A549 (cell line): ENCODE results near the gene MYO1D. TPM values are rescaled to one million over a fixed set of nuclear protein-coding genes. Genes with fewer than 3 reads are reported as not detected.
A peak's percentile ranks its signal among the peaks of the same experiment; 100 is the strongest.

Source experiments
- ATAC-seq, 2 experiments: fragments of 200-7000 bp in 1 of 2; fragments of >200 bp in 1 of 2; cut with Nextera tagmentation in 1 of 2; cut with Tn5 transposase in 1 of 2; 3 replicates each; pipeline versions ENCODE4 v1.8.0 to v1.9.1; 2018 to 2020; ENCODE audit warnings: mild to moderate bottlenecking in 1 of 2, moderate library complexity in 1 of 2
- CTCF ChIA-PET: fragments of 300-600 bp; sonication (Branson Sonifier 250); formaldehyde crosslinking; extraction: SDS; loops from one replicate; lab custom pipeline; 2021; ENCODE audit warnings: antibody characterized with exemption, inconsistent platforms; lab: Yijun Ruan, JAX
- POLR2A ChIA-PET: fragments of 350-600 bp; formaldehyde crosslinking; extraction: SDS; loops from one replicate; lab custom pipeline; 2021; ENCODE audit warnings: antibody characterized with exemption, inconsistent platforms; lab: Yijun Ruan, JAX
- DNase-seq, 2 experiments: peaks; one replicate each; pipeline versions ENCODE4 v3.0.0 to v3.0.0-alpha.2; 2011 to 2016; ENCODE audit warnings: low read depth in 1 of 2, low spot score in 1 of 2
- FAIRE-seq: peaks from 2 replicates; lab custom pipeline; 2011; peaks lifted over from hg19 to GRCh38; lab: Jason Lieb, UNC
- H3K27ac ChIP-seq, 2 experiments: fragments of >200 bp; sonication (Bioruptor Twin); formaldehyde crosslinking; 3 replicates each; pipeline ENCODE4 v1.5.1; 2016 to 2017
- H3K4me1 ChIP-seq: fragments of >200 bp; sonication (Bioruptor Twin); formaldehyde crosslinking; 3 replicates; pipeline ENCODE4 v1.6.1; 2016
- H3K4me2 ChIP-seq: fragments of >200 bp; sonication (Bioruptor Twin); formaldehyde crosslinking; 3 replicates; pipeline ENCODE4 v1.6.1; 2016
- H3K4me3 ChIP-seq: fragments of >200 bp; sonication (Bioruptor Twin); formaldehyde crosslinking; 3 replicates; pipeline ENCODE4 v1.5.1; 2016
- H3K9me3 ChIP-seq: fragments of >200 bp; sonication (Bioruptor Twin); formaldehyde crosslinking; 3 replicates; pipeline ENCODE4 v1.6.1; 2016
- BHLHE40 ChIP-seq: IDR thresholded peaks from 2 replicates; pipeline ENCODE4 v1.6.1; 2012; ENCODE audit warnings: low read depth, low read length, inconsistent platforms
- CBX2 ChIP-seq: fragments of 200-600 bp; sonication (generic); IDR thresholded peaks from 2 replicates; pipeline ENCODE4 v1.6.1; 2016; ENCODE audit warnings: low read depth, mild to moderate bottlenecking, borderline replicate concordance
- EP300 ChIP-seq, 2 experiments: fragments of >200 bp; sonication (Bioruptor Twin); formaldehyde crosslinking; IDR thresholded peaks; 2 replicates in 1 of 2; 3 replicates in 1 of 2; pipeline ENCODE4 v1.6.1; 2016 to 2017
- ESRRA ChIP-seq: fragments of 150-350 bp; IDR thresholded peaks from 2 replicates; pipeline ENCODE4 v1.6.1; 2014; ENCODE audit warnings: mild to moderate bottlenecking, low read length, borderline replicate concordance
- FOSB ChIP-seq: fragments of 250-450 bp; sonication (Bioruptor Pico); IDR thresholded peaks from 2 replicates; pipeline ENCODE4 v1.5.0; 2020; ENCODE audit warnings: mild to moderate bottlenecking, moderate library complexity
- HDAC2 ChIP-seq: fragments of 200-600 bp; sonication (generic); IDR thresholded peaks from 2 replicates; pipeline ENCODE4 v1.6.1; 2016
- HEYL ChIP-seq: fragments of 250-450 bp; sonication (Bioruptor Pico); IDR thresholded peaks from 2 replicates; pipeline ENCODE4 v1.8.0; 2021; ENCODE audit warnings: mild to moderate bottlenecking, moderate library complexity
- HMGXB4 ChIP-seq: fragments of 250-450 bp; sonication (Bioruptor Pico); IDR thresholded peaks from 2 replicates; pipeline ENCODE4 v1.5.0; 2021; ENCODE audit warnings: mild to moderate bottlenecking, moderate library complexity, borderline replicate concordance
- HOXA7 ChIP-seq: fragments of 250-450 bp; sonication (Bioruptor Pico); IDR thresholded peaks from 2 replicates; pipeline ENCODE4 v1.5.0; 2020; ENCODE audit warnings: mild to moderate bottlenecking, moderate library complexity
- JUNB ChIP-seq: fragments of >200 bp; sonication (Bioruptor Twin); formaldehyde crosslinking; IDR thresholded peaks from 2 replicates; pipeline ENCODE4 v1.6.1; 2016
- MAZ ChIP-seq: fragments of 150-350 bp; IDR thresholded peaks from 2 replicates; pipeline ENCODE4 v1.6.1; 2014; ENCODE audit warnings: antibody characterized with exemption, low read depth, low read length, borderline replicate concordance
- NFE2L2 ChIP-seq: fragments of 150-350 bp; conservative IDR thresholded peaks from 2 replicates; pipeline ENCODE4 v1.6.1; 2014; ENCODE audit warnings: low read length
- POLR2AphosphoS2 ChIP-seq: conservative IDR thresholded peaks from 2 replicates; pipeline ENCODE4 v1.6.1; 2012; ENCODE audit warnings: low read length, improper control_type of control experiment, inconsistent platforms
- RAD21 ChIP-seq, 2 experiments: fragments of >200 bp in 1 of 2; sonication (Bioruptor Twin) in 1 of 2; formaldehyde crosslinking in 1 of 2; IDR thresholded peaks in 1 of 2; conservative IDR thresholded peaks in 1 of 2; 2 replicates in 1 of 2; 3 replicates in 1 of 2; pipeline ENCODE4 v1.6.1; 2012 to 2018; ENCODE audit warnings: inconsistent platforms in 1 of 2
- WGBS: methylation state at CpG from one replicate; pipeline ENCODE4 v1.1.6; 2017; ENCODE audit errors: missing lambda C conversion rate; 5-methylcytosine and 5-hydroxymethylcytosine counted together
- polyA plus RNA-seq, 4 experiments: library from polyadenylated mRNA; depleted of rRNA in 3 of 4; stranded (reverse); fragments of >200 nt; fragmentation: RNase III in 1 of 4; extraction: RNeasy Plus Mini Kit Qiagen cat#74134 plus additional on column Dnase treatment in 1 of 4; gene quantifications; 2 replicates in 3 of 4; 3 replicates in 1 of 4; pipeline ENCODE4 v1.2.3, GENCODE V29; 2011 to 2017
- TF ChIP-seq, protein P1 (sequence below): fragments of 200-600 bp; sonication (generic); IDR thresholded peaks from 2 replicates; pipeline ENCODE4 v1.6.1; 2016; ENCODE audit warnings: antibody characterized with exemption, mild to moderate bottlenecking, moderate library complexity
- TF ChIP-seq, protein P2 (sequence below): fragments of 250-450 bp; sonication (Bioruptor Pico); IDR thresholded peaks from 2 replicates; pipeline ENCODE4 v1.5.0; 2020; ENCODE audit warnings: low read depth, mild to moderate bottlenecking, moderate library complexity

Gene MYO1D
- polyA plus RNA-seq, 2 of the 4 experiments (the other 2 are of a cell fraction), result 2.8 to 4.2 TPM

DNA sequence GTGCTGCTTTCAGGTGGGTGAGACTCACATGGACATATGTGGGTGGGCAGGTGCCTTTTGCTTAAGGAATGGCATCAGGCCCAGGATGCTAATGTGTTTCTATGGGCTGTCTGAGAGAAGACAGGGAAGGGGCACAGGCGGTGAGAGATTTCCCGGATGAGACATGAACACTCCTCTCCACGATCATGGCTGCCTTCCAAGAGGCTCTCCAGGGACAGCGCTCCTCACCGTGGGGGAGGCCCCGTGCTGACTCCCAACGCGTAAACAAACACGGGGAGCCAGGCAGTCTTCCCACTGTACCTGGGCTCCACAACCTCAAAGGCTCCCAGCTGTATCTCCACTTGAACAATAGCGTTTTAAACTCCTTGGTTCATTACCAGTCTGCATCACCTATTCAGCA is 347.3 kb downstream of the MYO1D start:
- POLR2A ChIA-PET, result no interaction called here
- TF ChIP-seq, protein P1, sequence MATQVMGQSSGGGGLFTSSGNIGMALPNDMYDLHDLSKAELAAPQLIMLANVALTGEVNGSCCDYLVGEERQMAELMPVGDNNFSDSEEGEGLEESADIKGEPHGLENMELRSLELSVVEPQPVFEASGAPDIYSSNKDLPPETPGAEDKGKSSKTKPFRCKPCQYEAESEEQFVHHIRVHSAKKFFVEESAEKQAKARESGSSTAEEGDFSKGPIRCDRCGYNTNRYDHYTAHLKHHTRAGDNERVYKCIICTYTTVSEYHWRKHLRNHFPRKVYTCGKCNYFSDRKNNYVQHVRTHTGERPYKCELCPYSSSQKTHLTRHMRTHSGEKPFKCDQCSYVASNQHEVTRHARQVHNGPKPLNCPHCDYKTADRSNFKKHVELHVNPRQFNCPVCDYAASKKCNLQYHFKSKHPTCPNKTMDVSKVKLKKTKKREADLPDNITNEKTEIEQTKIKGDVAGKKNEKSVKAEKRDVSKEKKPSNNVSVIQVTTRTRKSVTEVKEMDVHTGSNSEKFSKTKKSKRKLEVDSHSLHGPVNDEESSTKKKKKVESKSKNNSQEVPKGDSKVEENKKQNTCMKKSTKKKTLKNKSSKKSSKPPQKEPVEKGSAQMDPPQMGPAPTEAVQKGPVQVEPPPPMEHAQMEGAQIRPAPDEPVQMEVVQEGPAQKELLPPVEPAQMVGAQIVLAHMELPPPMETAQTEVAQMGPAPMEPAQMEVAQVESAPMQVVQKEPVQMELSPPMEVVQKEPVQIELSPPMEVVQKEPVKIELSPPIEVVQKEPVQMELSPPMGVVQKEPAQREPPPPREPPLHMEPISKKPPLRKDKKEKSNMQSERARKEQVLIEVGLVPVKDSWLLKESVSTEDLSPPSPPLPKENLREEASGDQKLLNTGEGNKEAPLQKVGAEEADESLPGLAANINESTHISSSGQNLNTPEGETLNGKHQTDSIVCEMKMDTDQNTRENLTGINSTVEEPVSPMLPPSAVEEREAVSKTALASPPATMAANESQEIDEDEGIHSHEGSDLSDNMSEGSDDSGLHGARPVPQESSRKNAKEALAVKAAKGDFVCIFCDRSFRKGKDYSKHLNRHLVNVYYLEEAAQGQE, result no peak
- TF ChIP-seq CBX2, result no peak
- no peak for TF ChIP-seq HEYL (CRISPR knock-in tag)
- no peak for TF ChIP-seq HMGXB4 (CRISPR knock-in tag)
- TF ChIP-seq FOSB (CRISPR knock-in tag), result no peak
- TF ChIP-seq RAD21 (conservative IDR thresholded peaks at IDR 0.05 in 1 of 2, IDR thresholded peaks at IDR 0.05 in 1 of 2), result no peak
- no peak for TF ChIP-seq POLR2AphosphoS2
- no peak for TF ChIP-seq HDAC2
- no peak for TF ChIP-seq BHLHE40
- TF ChIP-seq JUNB, result no peak
- TF ChIP-seq EP300 (IDR thresholded peaks at IDR 0.05), result no peak
- CTCF ChIA-PET, result interaction anchor here (0.5 to 0.6 kb wide), 2 partner anchors 68 to 632 kb away, joined by 3 to 4 read pairs; no protein-coding TSS in a partner anchor
- ATAC-seq (peak in 1 of 2 experiments; percentile 16; a peak in 1 of 6 replicates), DNase-seq (no peak), FAIRE-seq (no peak)
- Histone ChIP-seq H3K4me1 (no peaks in the 10 kb centered on the region), H3K4me3 (no peak overlapping the region), H3K4me2 (no peak overlapping the region), H3K27ac (no peak overlapping the region), H3K9me3 (no peaks in the 10 kb centered on the region)
- WGBS, result 58% methylated on average over 10 of the region's 10 CpGs

DNA sequence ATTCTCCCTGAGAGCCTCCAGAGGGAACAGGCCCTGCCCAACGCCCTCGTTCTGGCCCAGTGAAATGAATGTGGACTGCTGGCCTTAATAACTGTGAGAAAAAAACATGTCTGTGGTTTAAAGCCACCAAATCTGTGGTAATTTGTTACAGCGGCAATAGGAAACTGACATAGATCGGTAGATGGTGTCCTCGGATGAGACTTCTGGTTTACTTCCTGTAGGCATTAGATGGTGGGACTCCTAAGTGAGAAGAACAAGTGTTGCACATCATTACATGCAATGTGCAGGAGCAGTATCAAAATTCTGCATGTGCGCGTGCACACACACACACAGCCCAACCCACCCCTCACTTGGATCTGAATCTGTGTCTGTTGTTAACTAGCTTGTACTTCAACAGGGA is 348.1 kb downstream of the MYO1D start:
- no peaks in the 10 kb centered on the region for H3K4me1 ChIP-seq
- WGBS, result 77% methylated on average over 7 of the region's 7 CpGs
- no peaks in the 10 kb centered on the region for H3K9me3 ChIP-seq
- CTCF ChIA-PET, result interaction anchor here (0.6 to 2.1 kb wide), 3 partner anchors 9 to 632 kb away, joined by 3 to 4 read pairs (median 3); no protein-coding TSS in a partner anchor
- no peak for TF ChIP-seq NFE2L2
- no peak for TF ChIP-seq HDAC2
- TF ChIP-seq, protein P1, result no peak
- TF ChIP-seq HOXA7, result no peak
- TF ChIP-seq ESRRA, result no peak
- TF ChIP-seq, protein P2, sequence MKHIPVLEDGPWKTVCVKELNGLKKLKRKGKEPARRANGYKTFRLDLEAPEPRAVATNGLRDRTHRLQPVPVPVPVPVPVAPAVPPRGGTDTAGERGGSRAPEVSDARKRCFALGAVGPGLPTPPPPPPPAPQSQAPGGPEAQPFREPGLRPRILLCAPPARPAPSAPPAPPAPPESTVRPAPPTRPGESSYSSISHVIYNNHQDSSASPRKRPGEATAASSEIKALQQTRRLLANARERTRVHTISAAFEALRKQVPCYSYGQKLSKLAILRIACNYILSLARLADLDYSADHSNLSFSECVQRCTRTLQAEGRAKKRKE (CRISPR knock-in tag), result no peak
- TF ChIP-seq MAZ, result no peak
- TF ChIP-seq, all 56 proteins: peak for 0
- ATAC-seq (no peak), FAIRE-seq (no peak), DNase-seq (no peak)
- H3K4me2 ChIP-seq, result no peak overlapping the region
- no peak overlapping the region for H3K4me3 ChIP-seq
- POLR2A ChIA-PET, result no interaction called here
- no peak overlapping the region for H3K27ac ChIP-seq
